ENCODE data around the gene MOB3C.

DNA sequence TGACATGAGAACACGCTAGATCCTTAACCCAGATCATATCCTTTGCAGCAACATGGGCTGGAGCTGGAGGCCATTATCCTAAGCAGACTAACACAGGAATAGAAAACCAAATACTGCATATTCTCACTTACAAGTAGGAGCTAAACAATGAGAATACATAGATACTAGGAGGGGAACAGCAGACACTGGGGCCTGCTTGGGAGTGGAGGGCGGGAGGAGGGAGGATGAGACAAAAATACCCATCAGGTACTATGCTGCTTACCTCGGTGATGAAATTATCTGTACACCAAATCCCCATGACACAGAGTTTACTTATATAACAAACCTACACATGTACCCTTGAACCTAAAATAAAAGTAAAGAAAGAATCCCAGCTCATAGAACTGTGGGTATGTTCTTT lies 1.2 kb upstream of the MOB3C start:
- TF ChIP-seq POLR2AphosphoS5 (IDR thresholded peaks at IDR 0.05; ENCODE audit: low read depth, low read length) (no peak), POLR2A (IDR thresholded peaks at IDR 0.05; ENCODE audit: low read depth, low read length) (no peak)
